HEK293T (cell line): ENCODE results near the gene AP4B1.

Source experiments
- BHLHE40 ChIP-seq: fragments of 450-650 bp; IDR thresholded peaks from 2 replicates; pipeline ENCODE4 v1.6.1; 2016; ENCODE audit warnings: mild to moderate bottlenecking, moderate library complexity, borderline replicate concordance
- ELF4 ChIP-seq: fragments of 450-650 bp; IDR thresholded peaks from 2 replicates; pipeline ENCODE4 v1.6.1; 2017; ENCODE audit warnings: antibody characterized with exemption
- FOXA1 ChIP-seq: fragments of 450-650 bp; IDR thresholded peaks from 2 replicates; pipeline ENCODE4 v1.6.1; 2016; ENCODE audit warnings: mild to moderate bottlenecking
- FOXM1 ChIP-seq: fragments of 450-650 bp; IDR thresholded peaks from 2 replicates; pipeline ENCODE4 v1.6.1; 2017; ENCODE audit warnings: mild to moderate bottlenecking, borderline replicate concordance
- HDGF ChIP-seq: fragments of 450-650 bp; IDR thresholded peaks from 2 replicates; pipeline ENCODE4 v1.6.1; 2017; ENCODE audit warnings: antibody characterized with exemption, borderline replicate concordance
- L3MBTL2 ChIP-seq: fragments of 450-650 bp; conservative IDR thresholded peaks from 2 replicates; pipeline ENCODE4 v1.6.1; 2016; ENCODE audit warnings: mild to moderate bottlenecking
- LEF1 ChIP-seq: fragments of 450-650 bp; IDR thresholded peaks from 2 replicates; pipeline ENCODE4 v1.6.1; 2017; ENCODE audit warnings: mild to moderate bottlenecking, borderline replicate concordance
- NFRKB ChIP-seq: fragments of 450-650 bp; IDR thresholded peaks from 2 replicates; pipeline ENCODE4 v1.6.1; 2016; ENCODE audit warnings: mild to moderate bottlenecking, moderate library complexity
- SP1 ChIP-seq: fragments of 450-650 bp; IDR thresholded peaks from 2 replicates; pipeline ENCODE4 v1.6.1; 2017
- SUZ12 ChIP-seq: fragments of 450-650 bp; IDR thresholded peaks from 2 replicates; pipeline ENCODE4 v1.6.1; 2016; ENCODE audit warnings: mild to moderate bottlenecking
- TARDBP ChIP-seq: fragments of 450-650 bp; IDR thresholded peaks from 2 replicates; pipeline ENCODE4 v1.6.1; 2016
- ZNF384 ChIP-seq: fragments of 450-650 bp; IDR thresholded peaks from 2 replicates; pipeline ENCODE4 v1.6.1; 2016
- TF ChIP-seq, protein P1 (sequence below): fragments of 450-650 bp; IDR thresholded peaks from 2 replicates; pipeline ENCODE4 v1.6.1; 2016

GRCh38 chr1:113912594-113913311 lies 8.2 kb upstream of the AP4B1 start:
- no peak for TF ChIP-seq L3MBTL2
- TF ChIP-seq HDGF = no peak
- TF ChIP-seq ELF4 = no peak
- no peak for TF ChIP-seq SP1
- TF ChIP-seq FOXM1 = no peak
- TF ChIP-seq SUZ12 = no peak
- no peak for TF ChIP-seq NFRKB
- no peak for TF ChIP-seq BHLHE40
- TF ChIP-seq LEF1 = no peak
- TF ChIP-seq ZNF384 = no peak
- no peak for TF ChIP-seq TARDBP
- TF ChIP-seq, protein P1, sequence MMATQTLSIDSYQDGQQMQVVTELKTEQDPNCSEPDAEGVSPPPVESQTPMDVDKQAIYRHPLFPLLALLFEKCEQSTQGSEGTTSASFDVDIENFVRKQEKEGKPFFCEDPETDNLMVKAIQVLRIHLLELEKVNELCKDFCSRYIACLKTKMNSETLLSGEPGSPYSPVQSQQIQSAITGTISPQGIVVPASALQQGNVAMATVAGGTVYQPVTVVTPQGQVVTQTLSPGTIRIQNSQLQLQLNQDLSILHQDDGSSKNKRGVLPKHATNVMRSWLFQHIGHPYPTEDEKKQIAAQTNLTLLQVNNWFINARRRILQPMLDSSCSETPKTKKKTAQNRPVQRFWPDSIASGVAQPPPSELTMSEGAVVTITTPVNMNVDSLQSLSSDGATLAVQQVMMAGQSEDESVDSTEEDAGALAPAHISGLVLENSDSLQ = no peak
- no peak for TF ChIP-seq FOXA1
